HepG2 (cell line): ENCODE data around the gene CFAP210. TPM values are rescaled to one million over a fixed set of nuclear protein-coding genes. Genes with fewer than 3 reads are reported as not detected.

Experiments
- HBP1 ChIP-seq: IDR thresholded peaks from 2 replicates; pipeline ENCODE4 v1.6.1; 2016; ENCODE audit warnings: low read depth, control low read depth
- HNRNPK ChIP-seq: fragments of 200-400 bp; formaldehyde crosslinking; IDR thresholded peaks from 2 replicates; pipeline ENCODE4 v1.6.1; 2018; ENCODE audit warnings: low read length, low read depth, moderate library complexity, mild to moderate bottlenecking; ENCODE audit not compliant: poor library complexity, severe bottlenecking
- NBN ChIP-seq: fragments of 450-650 bp; conservative IDR thresholded peaks from 2 replicates; pipeline ENCODE4 v1.6.1; 2017
- ZNF446 ChIP-seq: sonication (generic); formaldehyde crosslinking; IDR thresholded peaks from 2 replicates; pipeline ENCODE4 v1.5.0; 2020; ENCODE audit warnings: mild to moderate bottlenecking, missing genetic modification reagents
- ZNF468 ChIP-seq: sonication (generic); formaldehyde crosslinking; IDR thresholded peaks from 2 replicates; pipeline ENCODE4 v1.8.0; 2022; ENCODE audit warnings: mild to moderate bottlenecking, moderate library complexity, missing genetic modification reagents
- ZNF598 ChIP-seq: sonication (generic); formaldehyde crosslinking; IDR thresholded peaks from 2 replicates; pipeline ENCODE4 v1.5.1; 2020; ENCODE audit warnings: mild to moderate bottlenecking, missing genetic modification reagents, borderline replicate concordance
- ZNF800 ChIP-seq: sonication (generic); formaldehyde crosslinking; IDR thresholded peaks from 2 replicates; pipeline ENCODE4 v1.4.0; 2020; ENCODE audit warnings: missing genetic modification reagents
- polyA plus RNA-seq, 8 experiments: library from polyadenylated mRNA; depleted of rRNA in 3 of 8; stranded (reverse) in 7 of 8; unstranded in 1 of 8; fragments of >200 nt; fragmentation: Illumina TruSeq in 4 of 8; extraction: Trizol in 4 of 8; gene quantifications; 2 replicates each; pipeline versions ENCODE4 v1.2.1 to v1.2.3, GENCODE V29; 2011 to 2016; ENCODE audit warnings: low read depth in 4 of 8, missing spikeins in 1 of 8, mixed read lengths in 1 of 8; ENCODE audit not compliant: insufficient read depth in 1 of 8
- total RNA-seq, 5 experiments: library from RNA; depleted of rRNA; stranded (reverse); fragments of >200 nt; fragmentation: Illumina TruSeq; extraction: Trizol; gene quantifications; 2 replicates each; pipeline ENCODE4 v1.2.3, GENCODE V29; 2016; ENCODE audit warnings: low read depth in 1 of 5
- TF ChIP-seq, protein P1 (sequence below): sonication (generic); formaldehyde crosslinking; IDR thresholded peaks from 2 replicates; pipeline ENCODE4 v1.8.0; 2022; ENCODE audit warnings: missing genetic modification reagents, mild to moderate bottlenecking, moderate library complexity, borderline replicate concordance
- TF ChIP-seq, protein P2 (sequence below): sonication (generic); formaldehyde crosslinking; IDR thresholded peaks from 2 replicates; pipeline ENCODE4 v1.5.0; 2020; ENCODE audit warnings: missing genetic modification reagents, mild to moderate bottlenecking, borderline replicate concordance

The CFAP210 gene
- total and polyA plus RNA-seq, 2 of the 13 experiments (the other 11 are each of a cell fraction or from before 2014, with no cell fraction given): 0.18 TPM; not detected in 1

- TF ChIP-seq, protein P1, sequence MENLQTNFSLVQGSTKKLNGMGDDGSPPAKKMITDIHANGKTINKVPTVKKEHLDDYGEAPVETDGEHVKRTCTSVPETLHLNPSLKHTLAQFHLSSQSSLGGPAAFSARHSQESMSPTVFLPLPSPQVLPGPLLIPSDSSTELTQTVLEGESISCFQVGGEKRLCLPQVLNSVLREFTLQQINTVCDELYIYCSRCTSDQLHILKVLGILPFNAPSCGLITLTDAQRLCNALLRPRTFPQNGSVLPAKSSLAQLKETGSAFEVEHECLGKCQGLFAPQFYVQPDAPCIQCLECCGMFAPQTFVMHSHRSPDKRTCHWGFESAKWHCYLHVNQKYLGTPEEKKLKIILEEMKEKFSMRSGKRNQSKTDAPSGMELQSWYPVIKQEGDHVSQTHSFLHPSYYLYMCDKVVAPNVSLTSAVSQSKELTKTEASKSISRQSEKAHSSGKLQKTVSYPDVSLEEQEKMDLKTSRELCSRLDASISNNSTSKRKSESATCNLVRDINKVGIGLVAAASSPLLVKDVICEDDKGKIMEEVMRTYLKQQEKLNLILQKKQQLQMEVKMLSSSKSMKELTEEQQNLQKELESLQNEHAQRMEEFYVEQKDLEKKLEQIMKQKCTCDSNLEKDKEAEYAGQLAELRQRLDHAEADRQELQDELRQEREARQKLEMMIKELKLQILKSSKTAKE (CRISPR knock-in tag): peak; percentile 82; the same call in 1 of the 2 replicates
- TF ChIP-seq NBN (no peak), HNRNPK (no peak), HBP1 (CRISPR knock-in tag) (no peak), ZNF800 (CRISPR knock-in tag) (no peak), ZNF446 (CRISPR knock-in tag) (no peak), ZNF598 (CRISPR knock-in tag) (0 out of 2 replicates have a peak, but pooled peaks have one; percentile 26), ZNF468 (CRISPR knock-in tag) (no peak)
- TF ChIP-seq, protein P2, sequence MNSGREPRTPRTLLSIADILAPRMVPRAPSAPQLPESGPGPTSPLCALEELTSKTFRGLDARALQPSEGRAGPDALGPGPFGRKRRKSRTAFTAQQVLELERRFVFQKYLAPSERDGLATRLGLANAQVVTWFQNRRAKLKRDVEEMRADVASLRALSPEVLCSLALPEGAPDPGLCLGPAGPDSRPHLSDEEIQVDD (CRISPR knock-in tag): no peak
These were observed 21.4 kb upstream of the CFAP210 start (continued) for GRCh38 chr2:169715379-169716237.
